Esophagus squamous epithelium (tissue), 5 donors: ENCODE measurements around the gene HAS3. TPM values are rescaled to one million over a fixed set of nuclear protein-coding genes. Genes with fewer than 3 reads are reported as not detected.
"Not testable (repeated sequence)": the region's sequence is repeated elsewhere in the genome, so short reads cannot be mapped to it uniquely, and the experiment has no call there.

ENCODE experiments used
- DNase-seq: peaks from one replicate; lab custom pipeline; 2025; lab: John Stamatoyannopoulos, UW
- H3K27ac ChIP-seq, 4 donors: fragments of 200-600 bp; sonication (generic); one replicate each; pipeline ENCODE4 v1.5.1; 2016 to 2019; ENCODE audit warnings: mild to moderate bottlenecking in 1 of 4
- H3K27me3 ChIP-seq, 4 donors: fragments of 200-600 bp; sonication (generic); 1 replicate in 3 of 4; 2 replicates in 1 of 4; pipeline versions ENCODE4 v1.5.1 to v1.6.0; 2017 to 2021; ENCODE audit warnings: antibody characterized with exemption in 1 of 4
- H3K36me3 ChIP-seq, 3 donors: fragments of 200-600 bp; sonication (generic); one replicate each; pipeline ENCODE4 v1.5.1; 2016 to 2019
- H3K4me1 ChIP-seq, 3 donors: fragments of 200-600 bp; sonication (generic); one replicate each; pipeline ENCODE4 v1.5.1; 2017 to 2019
- H3K4me3 ChIP-seq, 4 donors: fragments of 200-600 bp; sonication (generic); 1 replicate in 3 of 4; 2 replicates in 1 of 4; pipeline ENCODE4 v1.5.1; 2016 to 2019; ENCODE audit warnings: mild to moderate bottlenecking in 2 of 4, moderate library complexity in 1 of 4
- H3K9me3 ChIP-seq, 3 donors: fragments of 200-600 bp; sonication (generic); one replicate each; pipeline ENCODE4 v1.5.1; 2016 to 2019
- POLR2A ChIP-seq, 4 donors: fragments of 450-650 bp; IDR thresholded peaks; one replicate each; pipeline ENCODE4 v1.6.1; 2017; ENCODE audit warnings: antibody characterized with exemption in 4 of 4, mild to moderate bottlenecking in 4 of 4, moderate library complexity in 3 of 4
- WGBS, 2 donors: methylation state at CpG; one replicate each; pipeline ENCODE4 v1.1.5; 2018; 5-methylcytosine and 5-hydroxymethylcytosine counted together
- intact Hi-C: fragments of 100-400 bp; cut with DNase I; formaldehyde crosslinking; loops from one replicate; pipeline ENCODE4 v1.15.0; 2022
- total RNA-seq, 4 donors: library from RNA; depleted of rRNA; stranded (reverse); fragments of >200 nt; gene quantifications; one replicate each; pipeline ENCODE4 v1.1.0, GENCODE V29; 2016
- TF ChIP-seq, protein P1 (sequence below), 6 experiments: fragments of 450-650 bp in 4 of 6; fragments of 200-600 bp in 2 of 6; sonication (generic) in 2 of 6; IDR thresholded peaks; one replicate each; pipeline ENCODE4 v1.5.1; 2016 to 2019; ENCODE audit warnings: antibody characterized with exemption in 6 of 6, mild to moderate bottlenecking in 4 of 6, moderate library complexity in 4 of 6
- donor health status: DM: yes; HTN: yes; CAD: no.

The HAS3 gene
- total RNA-seq, 4 donors from 2014 or later, result 15.8 to 103 (median 51.4) TPM

- H3K4me1 ChIP-seq, result no peaks in the 10 kb centered on the region
- 89 to 93% methylated on average over 5 of the region's 5 CpGs for whole genome bisulfite sequencing, 2 donors
- no peak overlapping the region for H3K4me3 ChIP-seq
- DNase-seq, result no peak
- H3K9me3 ChIP-seq, result no peaks in the 10 kb centered on the region
- H3K36me3 ChIP-seq, result peaks cover 0 to 100% (median 35%) of the 10 kb centered on the region in 3 donors
- TF ChIP-seq POLR2A (IDR thresholded peaks at IDR 0.05), result no peak
- TF ChIP-seq, protein P1, sequence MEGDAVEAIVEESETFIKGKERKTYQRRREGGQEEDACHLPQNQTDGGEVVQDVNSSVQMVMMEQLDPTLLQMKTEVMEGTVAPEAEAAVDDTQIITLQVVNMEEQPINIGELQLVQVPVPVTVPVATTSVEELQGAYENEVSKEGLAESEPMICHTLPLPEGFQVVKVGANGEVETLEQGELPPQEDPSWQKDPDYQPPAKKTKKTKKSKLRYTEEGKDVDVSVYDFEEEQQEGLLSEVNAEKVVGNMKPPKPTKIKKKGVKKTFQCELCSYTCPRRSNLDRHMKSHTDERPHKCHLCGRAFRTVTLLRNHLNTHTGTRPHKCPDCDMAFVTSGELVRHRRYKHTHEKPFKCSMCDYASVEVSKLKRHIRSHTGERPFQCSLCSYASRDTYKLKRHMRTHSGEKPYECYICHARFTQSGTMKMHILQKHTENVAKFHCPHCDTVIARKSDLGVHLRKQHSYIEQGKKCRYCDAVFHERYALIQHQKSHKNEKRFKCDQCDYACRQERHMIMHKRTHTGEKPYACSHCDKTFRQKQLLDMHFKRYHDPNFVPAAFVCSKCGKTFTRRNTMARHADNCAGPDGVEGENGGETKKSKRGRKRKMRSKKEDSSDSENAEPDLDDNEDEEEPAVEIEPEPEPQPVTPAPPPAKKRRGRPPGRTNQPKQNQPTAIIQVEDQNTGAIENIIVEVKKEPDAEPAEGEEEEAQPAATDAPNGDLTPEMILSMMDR (IDR thresholded peaks at IDR 0.05), result no peak
- intact Hi-C loops, result no loop called here
- H3K27ac ChIP-seq, result no peak overlapping the region
- no peaks in the 10 kb centered on the region for H3K27me3 ChIP-seq
These were observed 35.6 kb downstream of the HAS3 start for GRCh38 chr16:69141014-69141413.

DNA sequence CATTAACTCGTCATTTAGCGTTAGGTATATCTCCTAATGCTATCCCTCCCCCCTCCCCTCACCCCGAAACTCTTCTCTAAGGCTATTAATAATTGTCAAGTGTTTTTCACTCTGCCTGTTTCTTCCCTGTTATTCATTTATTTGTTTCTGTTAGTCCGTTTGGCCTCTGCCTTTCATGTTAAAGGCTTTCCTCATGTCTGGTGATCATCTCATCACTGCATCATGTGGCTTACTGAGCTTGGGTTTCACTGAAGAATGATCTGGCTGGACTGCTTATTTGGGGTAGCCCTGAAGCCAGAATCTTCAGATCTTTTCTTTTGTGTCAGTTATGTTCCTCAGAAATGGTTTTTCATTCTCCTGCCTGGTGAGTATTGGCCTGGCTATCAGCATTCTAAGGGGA is 36.5 kb downstream of the HAS3 start:
- Histone ChIP-seq H3K9me3 (no peaks in the 10 kb centered on the region), H3K4me3 (no peak overlapping the region), H3K36me3 (peaks cover 0 to 100% (median 35%) of the 10 kb centered on the region in 3 donors), H3K27ac (no peak overlapping the region), H3K27me3 (no peaks in the 10 kb centered on the region), H3K4me1 (no peaks in the 10 kb centered on the region)
- DNase-seq, result no peak
- TF ChIP-seq POLR2A (IDR thresholded peaks at IDR 0.05), result no peak
- TF ChIP-seq, protein P1 (IDR thresholded peaks at IDR 0.05), result no peak
- 85 to 86% methylated on average over 4 of the region's 4 CpGs for WGBS, 2 donors
- intact Hi-C loops, result no loop called here

DNA sequence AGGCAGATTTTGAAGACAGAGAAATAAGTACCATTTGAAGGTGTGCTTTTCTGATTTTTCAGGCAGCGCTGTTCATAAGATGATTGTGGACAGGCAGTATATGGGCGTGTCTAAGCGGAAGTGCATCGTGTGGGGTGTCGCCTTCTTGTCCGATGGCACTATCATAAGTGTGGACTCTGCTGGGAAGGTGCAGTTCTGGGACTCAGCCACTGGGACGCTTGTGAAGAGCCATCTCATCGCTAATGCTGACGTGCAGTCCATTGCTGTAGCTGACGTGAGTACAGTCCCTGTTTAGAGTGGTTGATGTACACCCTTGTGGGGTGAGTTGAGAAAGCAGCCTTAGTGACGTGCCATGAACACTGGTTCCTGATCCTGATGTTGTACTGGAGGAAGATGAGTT is 37.7 kb downstream of the HAS3 start:
- no peak for DNase-seq
- Histone ChIP-seq H3K4me3 (no peak overlapping the region), H3K9me3 (no peaks in the 10 kb centered on the region), H3K4me1 (no peaks in the 10 kb centered on the region), H3K27ac (no peak overlapping the region), H3K27me3 (no peaks in the 10 kb centered on the region), H3K36me3 (peaks cover 0 to 100% (median 35%) of the 10 kb centered on the region in 3 donors)
- TF ChIP-seq, protein P1 (IDR thresholded peaks at IDR 0.05), result no peak
- no peak for TF ChIP-seq POLR2A (IDR thresholded peaks at IDR 0.05)
- intact Hi-C loops, result no loop called here
- 81 to 86% methylated on average over 7 to 11 of the region's 11 CpGs for WGBS, 2 donors

- no peak for DNase-seq
These were observed 40.2 kb downstream of the HAS3 start for GRCh38 chr16:69145658-69146057.

DNA sequence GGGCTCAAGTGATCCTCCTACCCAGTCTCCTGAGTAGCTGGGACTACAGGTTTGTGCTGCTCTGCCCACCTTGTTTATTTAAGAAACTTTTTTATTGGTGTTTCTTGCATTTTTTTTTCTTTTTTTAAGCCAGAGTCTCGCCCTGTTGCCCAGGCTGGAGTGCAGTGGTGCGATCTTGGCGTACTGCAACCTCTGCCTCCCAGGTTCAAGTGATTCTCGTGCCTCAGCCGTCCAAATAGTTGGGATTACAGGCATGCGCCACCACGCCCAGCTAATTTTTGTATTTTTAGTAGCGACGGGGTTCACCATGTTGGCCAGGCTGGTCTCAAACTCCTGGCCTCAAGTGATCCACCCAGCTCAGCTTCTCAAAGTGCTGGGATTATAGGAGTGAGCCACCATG is 44.2 kb downstream of the HAS3 start:
- peaks cover 0 to 96% (median 32%) of the 10 kb centered on the region in 3 donors for H3K36me3 ChIP-seq
- DNase-seq, H3K9me3 ChIP-seq, H3K27ac ChIP-seq, H3K4me3 ChIP-seq, H3K4me1 ChIP-seq, H3K27me3 ChIP-seq: not testable (repeated sequence)
- 75 to 76% methylated on average over 7 to 9 of the region's 9 CpGs for WGBS, 2 donors
- intact Hi-C loops, result loop anchor here (5.0 kb wide), 1 partner anchor 143 kb away; no protein-coding TSS in a partner anchor

More at GRCh38 chr16:69145658-69146057, 40.2 kb downstream of the HAS3 start:
- 84 to 85% methylated on average over 4 of the region's 4 CpGs for WGBS, 2 donors
- Histone ChIP-seq H3K4me3 (no peak overlapping the region), H3K27me3 (no peaks in the 10 kb centered on the region), H3K27ac (no peak overlapping the region), H3K36me3 (peaks cover 0 to 96% (median 24%) of the 10 kb centered on the region in 3 donors), H3K9me3 (no peaks in the 10 kb centered on the region), H3K4me1 (no peaks in the 10 kb centered on the region)
- TF ChIP-seq, protein P1 (IDR thresholded peaks at IDR 0.05), result no peak
- TF ChIP-seq POLR2A (IDR thresholded peaks at IDR 0.05), result no peak
- intact Hi-C loops, result no loop called here
